Measurements from ENCODE around the gene KAT6B. TPM values are rescaled to one million over a fixed set of nuclear protein-coding genes. Genes with fewer than 3 reads are reported as not detected.

KAT6B gene
- total and polyA plus RNA-seq, 2 donors (not counting 1 experiment from before 2014, with no cell fraction given), result 8.6 to 111 TPM

- DNase-seq (peak; percentile 68), ATAC-seq (ENCODE audit: low read depth) (no peak)
- H3K27ac ChIP-seq (ENCODE audit: low read length in 2 of 2), result peak overlapping the region in 1 of 2 donors; percentile 43
- ChIA-PET CTCF (no interaction called here), POLR2A (interaction anchor here (0.6 to 1.0 kb wide), 4 partner anchors 29 to 187 kb away, joined by 3 to 10 read pairs (median 3); no protein-coding TSS in a partner anchor)
- H3K4me1 ChIP-seq (ENCODE audit: control insufficient read depth in 2 of 2, insufficient read depth in 2 of 2, low read length in 2 of 2), result peaks cover 22 to 33% of the 10 kb centered on the region in 2 donors
- no peaks in the 10 kb centered on the region for H4K20me1 ChIP-seq (ENCODE audit: control insufficient read depth, insufficient read depth, low read length, poor library complexity, severe bottlenecking)
- H3K4me1 Mint-ChIP-seq, result peaks cover 31% of the 10 kb centered on the region
- no peaks in the 10 kb centered on the region for H3K27me3 ChIP-seq (replicated peaks in 1 of 4; ENCODE audit: control extremely low read depth in 1 of 4, control insufficient read depth in 3 of 4, insufficient read depth in 4 of 4, low read length in 3 of 4)
- peaks cover 28% of the 10 kb centered on the region for H3K79me2 ChIP-seq (ENCODE audit: control insufficient read depth, insufficient read depth, low read length)
- H3K4me3 ChIP-seq (ENCODE audit: control extremely low read depth in 1 of 5, extremely low read depth in 1 of 5, insufficient read depth in 1 of 5, low read depth in 2 of 5, low read length in 4 of 5), result peak overlapping the region; percentile 8 to 99 (median 90)
- H3K36me3 ChIP-seq (replicated peaks in 1 of 2; ENCODE audit: control extremely low read depth in 1 of 2, control insufficient read depth in 1 of 2, extremely low read depth in 1 of 2, insufficient read depth in 2 of 2, low read length in 1 of 2), result no peaks in the 10 kb centered on the region
- peak overlapping the region; percentile 86 for H3K27ac Mint-ChIP-seq
- H2AFZ ChIP-seq (ENCODE audit: insufficient read depth, low read depth, low read length, poor library complexity, severe bottlenecking), result peak overlapping the region; percentile 100
- peak overlapping the region; percentile 91 for H3K4me3 Mint-ChIP-seq
- H3K9me3 ChIP-seq (ENCODE audit: control extremely low read depth in 1 of 3, control insufficient read depth in 2 of 3, insufficient read depth in 1 of 3, low read length in 2 of 3), result no peaks in the 10 kb centered on the region
- peak overlapping the region; percentile 97 for H3K9ac ChIP-seq (ENCODE audit: low read length)
- no peaks in the 10 kb centered on the region for H3K9me3 Mint-ChIP-seq (ENCODE audit: insufficient read depth)
- H3K27me3 Mint-ChIP-seq, result no peaks in the 10 kb centered on the region
- under 1% methylated on average over 41 of the region's 43 CpGs for WGBS (ENCODE audit: insufficient coverage)
- H3K4me2 ChIP-seq (replicated peaks; ENCODE audit: low read depth, low read length, poor library complexity, severe bottlenecking), result peak overlapping the region; percentile 99
- intact Hi-C loops (cut with micrococcal nuclease), result loop anchor here (5.0 to 10.0 kb wide), 4 partner anchors 90 to 1728 kb away; partner anchors contain the start of gene P4HA1
- TF ChIP-seq EZH2 (IDR thresholded peaks at IDR 0.05; ENCODE audit: borderline replicate concordance, insufficient read depth, low read depth, low read length, poor library complexity, severe bottlenecking), result no peak
- TF ChIP-seq CTCF (IDR thresholded peaks at IDR 0.05), result no peak
Measured at GRCh38 chr10:74824900-74825370, 1.5 kb upstream of the KAT6B start.
